Inflammatory macrophage treated with lipopolysaccharide for 4 hours (primary cell): ENCODE data around the gene JAKMIP2.

Experiments used
- DNase-seq: peaks from one replicate; pipeline ENCODE4 v3.0.0-alpha.2; 2020

The JAKMIP2 gene

DNA sequence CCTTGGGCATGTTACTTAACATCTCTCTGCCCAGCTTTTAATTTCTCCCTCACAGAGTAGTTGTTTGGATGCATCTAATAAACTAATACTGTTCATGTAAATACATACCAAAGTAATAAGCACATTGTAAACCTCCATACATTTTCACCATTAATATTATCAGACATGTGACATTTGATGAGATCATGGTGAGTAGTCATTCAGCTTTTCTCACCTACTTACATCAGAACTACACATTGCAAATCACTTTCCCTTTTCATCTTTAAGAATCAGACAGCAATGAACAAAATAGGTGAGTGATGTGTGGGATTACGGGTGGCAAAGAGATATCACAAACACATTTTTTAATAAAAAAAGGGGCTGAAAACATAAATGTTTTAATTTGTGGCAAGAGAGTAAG lies 89.3 kb downstream of the JAKMIP2 start:
- DNase-seq, result peak; percentile 8

- DNase-seq, result no peak
Observed at GRCh38 chr5:147691130-147691529, 91.4 kb downstream of the JAKMIP2 start.

DNA sequence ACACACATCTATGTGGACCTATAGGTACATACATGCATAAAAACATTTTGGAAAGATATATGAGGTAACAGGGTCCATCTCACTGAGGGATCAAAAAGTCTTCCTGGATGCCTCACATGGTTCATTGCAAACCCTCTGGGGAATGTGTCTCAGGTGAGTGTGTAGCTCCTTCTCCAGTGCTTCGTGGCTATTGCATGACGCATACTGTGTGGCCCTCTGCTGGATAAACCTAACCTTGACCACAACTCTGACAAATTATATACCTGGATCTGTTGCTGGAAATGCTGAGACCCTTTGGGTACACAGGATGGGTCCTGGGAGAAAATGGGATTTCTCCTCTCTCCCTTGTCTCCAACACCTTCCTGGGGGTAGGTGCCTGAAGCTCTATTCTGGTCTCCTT lies 91.9 kb downstream of the JAKMIP2 start:
- no peak for DNase-seq

DNA sequence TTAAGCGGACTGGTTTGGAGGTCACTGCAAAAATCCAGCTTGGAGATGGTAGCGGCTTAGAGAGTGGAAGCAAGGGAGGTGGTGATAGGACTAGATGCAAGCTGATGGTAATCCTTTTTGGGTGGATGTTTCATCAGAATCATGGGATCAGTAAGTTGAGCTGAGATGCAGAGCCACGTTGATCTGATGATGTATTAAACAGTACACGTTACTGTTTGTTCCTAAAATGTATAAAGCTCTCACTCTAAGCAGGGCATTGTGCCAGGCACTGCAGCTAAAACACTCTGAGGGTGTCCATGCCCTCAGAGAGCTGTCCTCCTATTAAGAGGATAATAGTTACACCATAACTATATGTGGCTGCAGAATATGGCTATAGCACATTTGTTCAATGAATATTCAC lies 93.1 kb downstream of the JAKMIP2 start:
- DNase-seq, result no peak

GRCh38 chr5:147688656-147689356 lies 93.7 kb downstream of the JAKMIP2 start:
- DNase-seq, result no peak

GRCh38 chr5:147687118-147687517 lies 95.4 kb downstream of the JAKMIP2 start:
- no peak for DNase-seq

GRCh38 chr5:147686421-147686820 lies 96.1 kb downstream of the JAKMIP2 start:
- no peak for DNase-seq

DNA sequence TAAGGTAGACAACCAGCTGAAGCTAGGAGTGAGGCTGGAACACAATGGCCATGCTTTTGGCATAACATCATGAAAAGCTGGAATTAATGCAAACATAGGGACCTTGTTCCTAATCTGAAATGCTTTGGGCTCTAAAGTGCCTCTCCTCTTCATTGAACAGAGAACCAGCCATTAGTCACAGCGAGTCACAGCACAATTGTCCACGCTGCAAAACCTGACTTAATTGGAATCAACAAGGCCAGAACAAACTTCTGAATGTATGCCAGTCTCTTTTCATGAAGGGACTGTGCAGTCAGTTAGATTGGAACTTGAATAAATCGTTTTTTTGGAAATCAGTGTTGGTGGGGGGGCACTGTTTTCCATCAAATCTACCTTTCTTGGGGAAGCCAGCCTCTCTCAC lies 96.5 kb downstream of the JAKMIP2 start:
- DNase-seq, result no peak

GRCh38 chr5:147675168-147675567 lies 107.4 kb downstream of the JAKMIP2 start:
- no peak for DNase-seq

DNA sequence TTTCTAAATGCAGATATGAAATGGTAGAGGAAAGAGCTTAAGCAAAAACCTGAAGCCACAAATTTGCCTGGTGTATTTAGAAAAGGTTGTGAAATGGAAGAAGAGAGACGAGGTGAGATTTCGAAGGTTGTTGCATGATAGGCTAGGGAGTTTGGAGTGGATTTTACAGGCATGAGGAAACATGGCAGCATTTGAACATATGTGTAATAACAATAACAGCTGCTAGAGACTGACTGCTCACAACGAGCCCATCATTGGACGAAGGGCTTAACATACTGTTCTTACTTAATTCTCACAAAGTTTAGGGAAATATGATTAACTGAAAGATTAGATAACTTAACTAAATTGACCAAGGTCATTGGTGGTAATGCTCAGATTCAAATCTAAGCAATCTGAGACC lies 108.1 kb downstream of the JAKMIP2 start:
- no peak for DNase-seq

DNA sequence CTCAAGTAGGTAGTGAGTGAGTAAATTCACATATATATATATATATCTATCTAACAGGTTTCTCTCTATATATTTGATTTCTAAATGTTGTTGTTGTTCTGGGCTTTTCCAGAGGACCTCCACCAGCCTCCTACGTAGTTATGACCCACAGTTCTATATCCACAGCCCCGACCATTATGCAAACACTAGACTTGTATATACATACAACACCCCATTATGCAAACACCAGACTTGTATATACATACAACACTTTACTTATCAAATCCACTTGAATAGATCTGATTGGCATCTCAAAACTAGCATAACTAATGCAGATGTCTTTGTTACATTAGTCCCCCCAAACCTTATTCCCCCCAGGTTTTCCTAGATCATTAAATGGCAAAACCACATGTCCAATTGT lies 108.7 kb downstream of the JAKMIP2 start:
- DNase-seq, result no peak

DNA sequence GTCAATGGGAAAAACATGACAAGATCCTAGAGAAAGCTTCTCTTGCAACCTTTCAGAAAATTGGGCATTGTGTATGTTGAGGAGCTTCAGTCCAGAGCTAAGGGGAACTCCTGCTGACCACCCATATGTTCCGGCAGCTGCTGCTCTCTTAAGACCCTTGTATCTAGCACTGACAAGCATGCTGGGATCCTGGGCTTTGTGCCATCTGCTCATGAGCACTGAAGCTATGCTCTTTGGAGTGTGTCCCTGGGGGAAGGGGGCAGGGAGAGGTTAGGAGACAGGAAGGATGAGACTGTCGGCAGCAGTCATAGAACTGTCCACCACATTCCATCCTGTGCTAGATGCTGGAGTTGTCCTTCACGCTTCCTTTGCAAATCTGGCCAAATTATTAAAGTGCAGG lies 109.3 kb downstream of the JAKMIP2 start:
- DNase-seq, result no peak

- DNase-seq, result no peak
Observed at GRCh38 chr5:147671365-147671764, 111.2 kb downstream of the JAKMIP2 start.

DNA sequence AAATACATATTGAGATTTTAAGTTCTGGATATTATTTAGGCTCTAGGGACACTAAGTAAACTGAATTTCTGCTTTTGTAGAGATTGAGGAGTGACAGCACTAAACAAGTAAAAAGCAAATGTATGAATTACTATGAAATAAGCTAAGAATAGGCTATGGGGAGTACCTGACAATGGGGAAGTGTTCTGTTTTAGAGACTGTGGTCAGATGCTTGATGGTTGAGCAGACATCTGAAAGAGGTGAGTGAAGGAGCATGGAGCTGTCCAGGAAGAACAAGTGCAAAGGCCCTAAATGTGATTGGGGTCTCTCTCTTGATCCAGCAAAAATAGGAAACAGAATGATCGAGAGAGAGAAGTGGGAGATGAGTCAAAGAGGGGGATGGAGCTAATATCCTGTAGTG lies 111.7 kb downstream of the JAKMIP2 start:
- no peak for DNase-seq

DNA sequence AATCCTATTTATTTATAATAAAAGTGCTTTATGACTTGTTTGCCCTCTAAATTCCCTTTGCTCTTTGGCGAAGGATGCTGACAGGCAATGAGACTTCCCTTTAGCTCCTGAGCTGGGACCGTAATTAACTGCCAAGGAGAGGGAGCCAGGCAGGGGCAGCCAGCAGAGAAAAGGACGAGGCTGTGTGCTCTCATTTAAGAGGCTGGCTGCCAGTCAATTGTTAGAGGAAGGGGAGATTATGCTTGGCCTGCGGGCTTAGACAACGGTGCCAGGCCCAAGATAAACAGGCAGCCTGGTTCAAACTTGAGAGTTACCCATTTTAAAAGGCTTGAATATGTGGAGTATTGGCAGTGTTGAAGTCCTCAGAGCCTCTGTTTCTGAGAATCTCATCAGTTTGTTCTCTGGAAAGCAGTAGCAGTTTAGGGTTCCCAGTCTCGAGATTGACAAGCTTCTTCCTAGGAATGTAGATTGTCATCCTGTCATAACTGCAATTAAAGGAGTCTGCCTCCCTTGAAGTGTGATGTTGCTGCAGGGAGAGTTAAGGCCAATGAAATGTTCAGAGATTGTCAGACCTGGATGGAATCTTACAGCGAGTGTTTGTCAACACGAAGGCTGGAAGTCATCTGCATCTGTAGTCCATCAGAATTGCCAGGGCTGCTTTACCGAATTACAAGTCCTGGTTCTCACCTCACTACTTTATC lies 113.2 kb downstream of the JAKMIP2 start:
- DNase-seq, result no peak

GRCh38 chr5:147668385-147668784 lies 114.1 kb downstream of the JAKMIP2 start:
- DNase-seq, result no peak

DNA sequence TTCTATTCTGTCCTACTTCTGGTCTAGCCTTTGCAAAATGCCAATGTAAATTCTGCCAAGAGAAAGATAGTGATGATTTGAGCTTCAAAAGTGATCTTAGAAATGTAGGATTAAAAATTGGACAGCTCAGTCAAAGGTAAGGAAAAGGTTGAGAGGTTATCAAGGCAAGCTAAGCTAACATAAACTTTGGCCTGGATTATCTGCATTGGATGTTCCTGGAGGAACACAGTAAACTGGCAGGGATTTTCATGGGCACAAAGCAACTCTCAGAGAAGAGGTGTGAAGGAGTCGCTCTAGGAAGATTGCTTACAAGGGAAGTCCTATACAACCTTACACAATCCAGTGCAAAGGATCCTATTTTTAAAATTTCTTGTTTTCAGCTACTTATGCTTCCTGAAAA lies 115.2 kb downstream of the JAKMIP2 start:
- DNase-seq, result no peak

DNA sequence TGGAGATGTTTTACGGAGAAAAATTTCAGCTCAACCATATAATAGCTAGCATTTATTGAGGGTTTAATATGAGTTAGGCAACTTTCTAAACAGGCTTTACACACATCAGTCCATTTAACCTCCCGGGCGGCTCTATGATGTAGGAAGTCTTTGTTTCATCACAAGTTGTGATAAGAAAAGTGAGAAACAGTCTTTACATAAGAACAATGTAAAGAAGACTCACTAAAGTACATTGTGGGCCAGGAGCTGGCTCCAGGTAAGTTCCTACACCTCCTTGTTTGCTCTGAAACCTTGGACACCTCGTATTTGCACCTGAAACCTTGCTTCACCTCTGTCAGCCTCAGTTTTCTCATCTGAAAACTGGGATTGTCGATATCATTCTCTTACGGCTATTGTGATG lies 116.1 kb downstream of the JAKMIP2 start:
- no peak for DNase-seq

DNA sequence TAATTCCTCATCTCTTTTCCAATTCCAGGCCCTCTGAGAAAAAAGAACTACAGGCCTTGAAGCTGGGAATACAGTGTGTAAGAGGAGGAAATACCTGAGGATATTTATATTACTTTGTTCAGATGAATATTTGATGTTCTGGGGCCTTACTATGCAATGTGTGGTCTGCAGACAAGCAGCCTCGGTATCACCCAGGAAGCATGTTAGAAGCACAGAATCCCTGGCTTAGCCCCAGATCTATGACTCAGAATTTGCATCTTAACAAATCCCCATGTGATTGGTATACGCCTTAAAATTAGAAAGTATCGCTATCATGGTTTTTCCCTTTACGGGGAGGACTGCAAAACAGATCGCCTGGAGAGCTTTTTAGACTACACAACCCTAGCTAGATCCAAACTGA lies 121.0 kb downstream of the JAKMIP2 start:
- no peak for DNase-seq

DNA sequence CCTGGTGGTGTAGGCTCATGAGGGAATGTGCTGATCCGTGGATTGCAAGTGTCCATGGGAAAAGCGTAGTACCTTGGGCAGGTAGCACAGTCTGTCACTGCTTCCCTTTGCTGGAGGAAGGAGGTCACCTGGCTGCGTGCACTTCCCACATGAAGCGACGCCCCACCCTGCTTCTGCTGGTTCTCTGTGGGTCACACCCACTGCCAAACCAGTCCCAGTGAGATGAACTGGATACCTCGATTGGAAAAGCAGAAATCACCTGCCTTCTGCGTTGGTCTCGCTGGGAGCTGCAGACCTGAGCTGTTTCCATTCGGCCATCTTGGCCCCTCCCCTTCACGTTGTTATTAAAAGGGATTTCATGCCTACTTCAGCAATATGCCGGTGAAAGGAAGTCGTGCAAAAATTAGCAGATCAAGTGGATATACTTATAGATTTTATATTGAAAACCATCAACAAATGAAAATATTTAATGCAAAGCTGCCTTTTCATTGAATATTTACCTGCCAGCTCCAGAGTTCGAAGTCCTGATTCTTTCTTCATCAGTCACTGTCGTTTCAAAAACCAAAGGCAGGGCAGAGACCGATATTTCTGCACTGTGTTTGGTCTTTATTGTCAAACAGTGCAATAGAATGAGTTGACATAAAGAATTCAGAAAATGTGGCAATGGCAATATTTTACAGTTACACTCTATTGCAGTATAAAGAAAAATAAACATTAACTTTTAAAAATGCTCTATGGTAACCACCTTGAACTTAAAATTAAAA lies 123.2 kb downstream of the JAKMIP2 start:
- DNase-seq, result no peak

GRCh38 chr5:147658293-147658932 lies 124.1 kb downstream of the JAKMIP2 start:
- no peak for DNase-seq

- DNase-seq, result no peak
Observed at GRCh38 chr5:147648597-147648996, 133.9 kb downstream of the JAKMIP2 start.

DNA sequence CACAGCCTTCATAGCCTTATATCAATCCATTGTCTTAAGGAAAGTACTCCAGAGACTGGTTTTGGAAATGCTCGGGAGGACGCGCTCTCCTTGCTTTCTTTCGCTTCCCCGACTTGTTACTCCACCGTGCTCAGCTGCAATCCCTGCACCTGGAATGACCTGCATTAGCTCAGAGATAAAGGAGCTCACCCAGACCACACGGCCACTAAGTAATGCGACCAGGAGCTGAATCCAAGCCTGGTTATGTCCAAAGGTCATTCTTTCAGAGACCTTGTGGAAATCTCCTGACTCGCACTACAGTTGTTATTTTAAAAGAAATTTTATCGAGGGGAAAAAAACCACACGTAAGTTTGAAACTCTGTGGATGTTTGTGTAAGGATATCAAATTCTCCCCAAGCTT lies 137.3 kb downstream of the JAKMIP2 start:
- DNase-seq, result no peak

DNA sequence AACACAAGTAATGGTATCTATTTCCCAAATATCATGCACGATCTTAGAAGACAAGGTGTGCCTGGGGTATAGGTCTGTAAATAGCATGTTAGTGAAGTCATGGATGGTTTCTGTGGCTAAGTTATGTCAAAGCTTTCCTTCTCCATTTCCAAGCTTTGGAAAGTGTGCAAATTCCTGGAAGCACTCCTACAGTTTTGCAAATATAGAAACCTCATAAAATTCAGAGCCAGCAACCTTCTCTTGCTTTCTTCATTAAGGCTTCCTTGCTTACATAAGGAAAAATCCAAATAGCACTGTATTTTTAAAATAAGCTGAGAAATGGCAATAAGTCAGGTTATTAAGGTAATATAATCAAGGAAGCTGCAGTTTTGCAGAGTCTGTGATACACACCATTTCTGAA lies 138.1 kb downstream of the JAKMIP2 start:
- no peak for DNase-seq
